Hematopoietic multipotent progenitor cell treated with erythropoietin and hydrocortisone succinate and interleukin-3 and kit ligand, for 6 days (in vitro differentiated cells): ENCODE data around the gene SSR1.

Experiments used
- DNase-seq: peaks from one replicate; pipeline ENCODE4 v3.0.0-alpha.2; 2015

The SSR1 gene

GRCh38 chr6:7236306-7237209 is 76.4 kb downstream of the SSR1 start:
- DNase-seq, result peak; percentile 56

DNA sequence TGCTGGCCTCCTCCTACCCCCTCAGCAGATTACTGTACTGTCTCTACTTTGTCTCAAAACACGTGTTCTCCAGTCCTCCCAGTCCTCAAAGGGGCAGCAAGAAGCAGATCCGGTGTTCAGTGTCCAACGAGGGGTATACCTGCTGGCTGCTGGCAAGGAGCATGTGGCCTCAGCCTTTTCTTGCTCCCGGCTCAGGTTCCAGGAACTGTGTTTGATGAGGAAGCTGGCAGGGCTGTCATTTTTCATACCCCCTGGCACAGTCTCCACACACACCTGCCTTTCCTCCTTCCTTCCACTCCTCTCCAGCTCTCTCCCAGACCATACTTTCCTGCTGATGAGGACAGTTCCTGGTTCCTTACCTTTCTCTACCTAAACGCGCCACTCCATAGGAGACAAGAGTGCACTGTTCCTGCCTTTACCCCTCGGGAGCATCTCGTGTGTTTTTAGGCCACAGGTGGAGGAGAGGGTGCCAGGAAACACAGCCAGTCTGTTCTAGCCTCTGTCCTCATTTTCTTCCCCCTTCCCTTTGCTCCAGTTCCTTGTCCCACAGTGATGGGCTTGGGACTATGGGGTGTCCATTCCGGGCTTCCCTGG is 77.2 kb downstream of the SSR1 start:
- DNase-seq, result no peak

GRCh38 chr6:7234547-7234946 is 78.5 kb downstream of the SSR1 start:
- no peak for DNase-seq

DNA sequence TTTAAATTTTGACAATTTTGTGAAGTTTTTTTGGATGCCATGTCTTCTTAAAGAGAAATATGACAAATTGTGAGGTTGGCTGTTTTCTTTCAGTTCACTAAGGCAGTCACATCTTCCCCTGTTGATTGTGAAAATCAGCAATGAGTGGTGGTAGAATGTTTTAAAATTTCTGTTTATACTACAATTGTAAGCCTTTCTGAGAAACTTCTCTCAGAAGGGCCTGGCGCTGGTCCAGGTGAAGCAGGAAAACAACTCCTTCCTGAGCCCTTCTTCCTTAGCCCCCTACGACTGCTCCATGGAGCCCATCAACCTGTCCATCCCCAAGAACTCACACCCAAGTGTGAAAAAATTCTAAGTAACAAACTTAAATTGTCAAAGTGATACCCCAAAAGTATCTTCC is 80.6 kb downstream of the SSR1 start:
- DNase-seq, result no peak

GRCh38 chr6:7230956-7231713 is 81.9 kb downstream of the SSR1 start:
- no peak for DNase-seq

DNA sequence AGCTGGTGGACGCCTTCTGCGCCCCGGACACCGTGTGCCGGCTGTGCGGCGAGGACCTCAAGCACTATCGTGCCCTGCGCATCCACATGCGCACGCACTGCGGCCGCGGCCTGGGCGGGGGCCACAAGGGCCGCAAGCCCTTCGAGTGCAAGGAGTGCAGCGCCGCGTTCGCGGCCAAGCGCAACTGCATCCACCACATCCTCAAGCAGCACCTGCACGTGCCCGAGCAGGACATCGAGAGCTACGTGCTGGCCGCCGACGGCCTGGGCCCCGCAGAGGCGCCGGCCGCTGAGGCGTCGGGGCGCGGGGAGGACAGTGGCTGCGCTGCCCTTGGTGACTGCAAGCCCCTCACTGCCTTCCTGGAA is 82.7 kb downstream of the SSR1 start:
- no peak for DNase-seq

GRCh38 chr6:7229376-7230326 is 83.3 kb downstream of the SSR1 start:
- DNase-seq, result no peak

DNA sequence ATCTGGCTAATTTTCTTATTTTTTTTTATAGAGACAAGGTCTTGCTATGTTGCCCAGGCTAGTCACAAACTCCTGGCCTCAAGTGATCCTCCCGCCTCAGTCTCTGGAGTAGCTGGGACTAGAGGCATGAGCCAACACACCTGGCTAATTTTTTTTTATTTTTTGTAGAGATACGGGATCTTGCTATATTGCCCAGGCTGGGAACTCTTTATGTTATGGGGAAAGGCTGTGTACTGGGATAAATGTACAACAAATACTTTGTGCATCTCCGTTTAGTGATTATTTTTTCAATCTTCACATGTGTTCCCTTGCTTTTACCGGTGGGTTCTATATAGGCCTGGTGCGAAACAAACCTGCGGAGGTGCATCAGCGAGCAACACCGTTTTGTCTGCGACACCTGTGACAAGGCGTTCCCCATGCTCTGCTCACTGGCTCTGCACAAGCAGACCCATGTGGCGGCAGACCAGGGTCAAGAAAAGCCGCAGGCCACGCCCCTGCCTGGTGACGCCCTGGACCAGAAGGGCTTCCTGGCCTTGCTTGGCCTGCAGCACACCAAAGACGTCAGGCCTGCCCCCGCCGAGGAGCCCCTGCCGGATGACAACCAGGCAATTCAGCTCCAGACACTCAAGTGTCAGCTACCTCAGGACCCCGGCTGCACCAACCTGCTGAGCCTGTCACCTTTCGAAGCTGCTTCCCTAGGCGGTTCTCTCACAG is 84.2 kb downstream of the SSR1 start:
- DNase-seq, result no peak

- peak; percentile 97 for DNase-seq
These were observed 88.3 kb downstream of the SSR1 start for GRCh38 chr6:7224731-7225130.

DNA sequence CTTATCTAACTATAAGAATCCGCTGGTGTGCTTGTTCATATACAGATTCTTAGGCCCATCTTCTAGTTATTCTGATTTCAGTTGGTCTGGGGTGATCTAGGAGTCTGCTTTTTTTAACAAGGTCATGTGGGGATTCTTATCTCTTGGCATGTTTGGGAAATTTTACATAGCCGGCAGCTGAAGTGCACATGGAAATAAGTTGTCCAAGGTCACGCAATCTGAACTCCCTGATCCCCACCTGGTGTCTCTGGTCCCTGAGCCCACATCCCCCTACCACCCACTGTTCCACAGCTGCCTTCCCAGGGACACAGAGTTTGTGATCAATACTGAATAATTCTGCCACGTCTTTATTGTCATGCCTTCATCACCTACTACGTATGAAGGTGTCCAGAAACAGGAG is 90.8 kb downstream of the SSR1 start:
- DNase-seq, result no peak

DNA sequence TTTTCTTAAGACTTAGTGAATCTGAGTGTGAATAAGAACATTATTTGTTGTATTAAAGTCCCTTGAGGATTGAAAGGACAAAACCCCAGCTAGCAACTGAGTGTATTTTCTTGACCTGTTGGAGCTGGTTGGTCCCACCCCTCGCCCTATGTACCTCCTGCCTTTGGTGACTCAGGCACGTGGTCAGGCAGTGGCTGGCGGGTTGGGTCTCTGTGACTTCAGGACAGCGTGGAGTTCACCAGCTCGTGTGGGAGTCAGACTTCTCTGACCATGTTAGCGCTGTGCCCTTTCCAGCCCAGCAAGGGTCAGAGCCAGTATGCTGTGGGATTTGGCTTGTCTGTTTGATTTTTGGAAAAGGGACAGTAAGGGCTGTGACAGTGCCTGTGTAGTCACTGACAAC is 93.7 kb downstream of the SSR1 start:
- DNase-seq, result peak; percentile 59

DNA sequence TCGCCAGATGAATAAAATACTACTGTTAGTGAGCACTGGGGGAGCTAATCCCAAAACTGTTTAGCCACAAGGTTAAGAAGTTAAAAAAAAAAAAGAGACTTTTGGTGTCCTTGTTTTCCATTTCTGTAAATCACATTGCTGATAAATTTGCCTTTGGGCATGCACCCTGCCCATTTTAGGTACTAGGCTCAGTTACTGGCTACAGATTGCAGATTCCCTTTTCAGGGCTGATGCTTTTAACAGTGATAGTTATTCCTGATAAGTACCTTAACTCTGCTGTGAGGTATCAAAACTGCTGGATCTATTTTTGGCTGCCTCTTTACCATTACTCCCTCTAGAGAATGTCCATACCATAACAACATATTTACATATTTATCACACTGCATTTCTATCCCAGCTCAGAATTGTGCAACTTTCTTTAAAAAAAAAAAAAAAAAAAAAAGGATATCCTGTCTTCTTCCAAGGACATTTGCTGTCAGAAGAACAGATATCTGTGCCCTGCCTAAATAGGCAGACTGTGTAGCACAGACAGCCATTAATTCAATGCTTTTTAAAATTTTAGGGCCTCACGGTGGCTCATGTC is 94.5 kb downstream of the SSR1 start:
- no peak for DNase-seq
